ENCODE measurements around the gene MRGPRG. TPM values are rescaled to one million over a fixed set of nuclear protein-coding genes. Genes with fewer than 3 reads are reported as not detected.
"Not testable (repeated sequence)": the region's sequence is repeated elsewhere in the genome, so short reads cannot be mapped to it uniquely, and the experiment has no call there.

Gene MRGPRG
- not detected for polyA plus RNA-seq (2013, experiment 1 of 4)
- not detected for polyA plus RNA-seq (2013, experiment 2 of 4)
- not detected for polyA plus RNA-seq (2013, experiment 3 of 4)
- polyA plus RNA-seq (2013, experiment 4 of 4), result not detected

DNA sequence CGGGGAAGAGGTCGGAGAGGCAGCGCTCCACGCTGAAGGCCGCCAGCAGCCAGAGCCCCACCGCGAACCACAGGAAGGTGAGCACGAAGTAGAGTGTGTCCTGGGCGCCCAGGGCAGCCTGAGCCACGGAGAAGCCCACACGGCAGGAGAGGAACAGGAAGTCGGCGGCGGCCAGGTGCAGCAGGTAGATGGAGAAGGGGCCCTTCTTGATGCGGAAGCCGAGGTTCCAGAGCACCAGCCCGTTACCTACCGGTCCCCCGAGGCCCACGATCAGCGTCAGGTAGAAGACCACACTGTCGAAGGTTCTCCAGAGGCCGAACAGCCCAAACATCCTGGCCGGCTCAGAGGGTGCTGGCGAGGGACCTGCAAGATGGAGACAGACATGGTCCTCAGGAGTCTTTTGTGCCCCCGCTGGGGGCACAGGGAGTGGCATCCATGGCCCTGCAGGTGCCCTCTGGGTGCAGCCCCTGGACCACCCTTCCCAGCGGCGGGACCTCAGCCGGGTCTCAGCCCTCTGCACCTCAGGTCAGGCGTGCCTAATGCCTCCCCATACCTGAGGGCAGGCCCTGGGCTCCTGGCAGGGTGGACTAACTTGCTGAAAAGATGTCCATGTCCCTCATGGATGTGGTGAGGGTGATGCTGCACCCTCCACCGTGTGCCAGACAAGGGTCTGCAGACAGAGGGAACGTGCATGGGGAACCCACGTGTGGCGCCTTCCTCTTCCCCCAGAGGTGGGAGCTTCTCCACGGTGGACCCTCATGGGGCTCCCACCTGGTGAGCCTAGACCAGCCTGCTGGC is at the start of gene MRGPRG:
Gene MRGPRG (minus strand): TSS at position 331 of the 798 bp plus-strand sequence. CDS start 0 bp downstream, at position 331.
- no peaks in the 10 kb centered on the region for H3K9me3 ChIP-seq (ENCODE audit: control insufficient read depth, low read length)
- no CpG with 5 or more reads among the region's 35 CpGs for WGBS, 2 experiments
- no peak within 1 kb of the TSS for H3K4me3 ChIP-seq (ENCODE audit: insufficient read depth, low read depth, low read length)
- H3K36me3 ChIP-seq (ENCODE audit: control insufficient read depth, insufficient read depth, low read length), result no peaks in the 10 kb centered on the region
- H3K4me1 ChIP-seq (ENCODE audit: control insufficient read depth, insufficient read depth, low read length), result peaks cover 5% of the 10 kb centered on the region
- no peak within 1 kb of the TSS for H3K27ac ChIP-seq (ENCODE audit: insufficient read depth, low read depth, low read length, poor library complexity, severe bottlenecking)
- no peaks in the 10 kb centered on the region for H3K27me3 ChIP-seq (ENCODE audit: control insufficient read depth, insufficient read depth, low read length, poor library complexity, severe bottlenecking)

- not testable (repeated sequence) for H3K27ac ChIP-seq (ENCODE audit: insufficient read depth, low read depth, low read length, poor library complexity, severe bottlenecking); H3K4me1 ChIP-seq (ENCODE audit: control insufficient read depth, insufficient read depth, low read length); H3K4me3 ChIP-seq (ENCODE audit: insufficient read depth, low read depth, low read length); H3K9me3 ChIP-seq (ENCODE audit: control insufficient read depth, low read length); H3K27me3 ChIP-seq (ENCODE audit: control insufficient read depth, insufficient read depth, low read length, poor library complexity, severe bottlenecking); H3K36me3 ChIP-seq (ENCODE audit: control insufficient read depth, insufficient read depth, low read length)
- 92 to 100% methylated on average over 2 to 3 of the region's 7 CpGs for WGBS, 2 experiments
These were observed 43.9 kb upstream of the MRGPRG start for GRCh38 chr11:3262548-3262947.

GRCh38 chr11:3261831-3262230 is 43.2 kb upstream of the MRGPRG start:
- not testable (repeated sequence) for H3K9me3 ChIP-seq (ENCODE audit: control insufficient read depth, low read length); H3K27ac ChIP-seq (ENCODE audit: insufficient read depth, low read depth, low read length, poor library complexity, severe bottlenecking); H3K4me3 ChIP-seq (ENCODE audit: insufficient read depth, low read depth, low read length); H3K4me1 ChIP-seq (ENCODE audit: control insufficient read depth, insufficient read depth, low read length); H3K27me3 ChIP-seq (ENCODE audit: control insufficient read depth, insufficient read depth, low read length, poor library complexity, severe bottlenecking); H3K36me3 ChIP-seq (ENCODE audit: control insufficient read depth, insufficient read depth, low read length)
- WGBS, 2 experiments, result 100% methylated on average over 1 of the region's 8 CpGs; no CpG with 5 or more reads in 1 of the 2 experiments

GRCh38 chr11:3257509-3257908 is 38.9 kb upstream of the MRGPRG start:
- not testable (repeated sequence) for H3K27me3 ChIP-seq (ENCODE audit: control insufficient read depth, insufficient read depth, low read length, poor library complexity, severe bottlenecking); H3K36me3 ChIP-seq (ENCODE audit: control insufficient read depth, insufficient read depth, low read length); H3K9me3 ChIP-seq (ENCODE audit: control insufficient read depth, low read length); H3K27ac ChIP-seq (ENCODE audit: insufficient read depth, low read depth, low read length, poor library complexity, severe bottlenecking); H3K4me3 ChIP-seq (ENCODE audit: insufficient read depth, low read depth, low read length); H3K4me1 ChIP-seq (ENCODE audit: control insufficient read depth, insufficient read depth, low read length)
- 76 to 96% methylated on average over 1 of the region's 1 CpG for WGBS, 2 experiments

DNA sequence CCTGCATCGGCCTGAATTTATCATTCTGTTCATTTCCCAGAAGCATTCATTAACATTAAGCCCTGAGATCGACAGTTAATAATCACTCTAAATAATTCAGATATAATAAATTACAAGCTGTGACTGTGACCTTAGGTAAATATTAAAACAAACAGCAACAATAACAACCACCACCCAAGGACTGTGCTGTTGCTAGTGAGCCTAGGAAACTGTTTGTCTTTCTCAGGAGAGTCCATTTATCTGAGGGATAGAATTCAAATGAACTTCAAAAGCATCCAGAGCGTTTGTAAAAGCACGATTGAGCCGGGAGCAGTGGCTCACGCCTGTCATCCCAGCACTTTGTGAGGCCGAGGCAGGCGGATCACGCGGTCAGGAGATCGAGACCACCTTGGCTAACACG is 36.6 kb upstream of the MRGPRG start:
- H3K4me3 ChIP-seq (ENCODE audit: insufficient read depth, low read depth, low read length); H3K27me3 ChIP-seq (ENCODE audit: control insufficient read depth, insufficient read depth, low read length, poor library complexity, severe bottlenecking); H3K4me1 ChIP-seq (ENCODE audit: control insufficient read depth, insufficient read depth, low read length); H3K27ac ChIP-seq (ENCODE audit: insufficient read depth, low read depth, low read length, poor library complexity, severe bottlenecking); H3K9me3 ChIP-seq (ENCODE audit: control insufficient read depth, low read length); H3K36me3 ChIP-seq (ENCODE audit: control insufficient read depth, insufficient read depth, low read length): not testable (repeated sequence)
- WGBS, 2 experiments, result 80% methylated on average over 1 of the region's 12 CpGs; no CpG with 5 or more reads in 1 of the 2 experiments

DNA sequence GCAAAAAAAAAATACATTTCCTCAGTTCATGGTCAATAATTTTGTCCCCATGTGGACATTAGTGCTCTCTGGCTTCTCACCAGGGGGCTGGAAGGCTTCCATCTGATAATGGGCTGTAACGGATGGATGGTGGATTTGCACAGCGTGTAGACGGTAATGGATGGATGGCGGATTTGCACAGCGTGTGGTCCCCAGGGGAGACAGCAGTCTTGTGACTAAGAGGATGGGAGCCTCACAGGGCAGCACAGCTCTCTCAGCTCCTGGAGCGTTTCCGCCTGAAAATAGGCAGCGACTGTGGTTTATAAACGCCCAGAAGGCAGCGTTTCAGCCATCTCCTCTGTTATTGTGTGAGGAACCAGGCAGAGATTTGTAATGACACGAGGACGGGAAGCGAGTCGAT is 36.2 kb upstream of the MRGPRG start:
- H3K9me3 ChIP-seq (ENCODE audit: control insufficient read depth, low read length); H3K4me3 ChIP-seq (ENCODE audit: insufficient read depth, low read depth, low read length); H3K36me3 ChIP-seq (ENCODE audit: control insufficient read depth, insufficient read depth, low read length); H3K4me1 ChIP-seq (ENCODE audit: control insufficient read depth, insufficient read depth, low read length); H3K27me3 ChIP-seq (ENCODE audit: control insufficient read depth, insufficient read depth, low read length, poor library complexity, severe bottlenecking); H3K27ac ChIP-seq (ENCODE audit: insufficient read depth, low read depth, low read length, poor library complexity, severe bottlenecking): not testable (repeated sequence)
- WGBS, 2 experiments, result no CpG with 5 or more reads among the region's 14 CpGs

DNA sequence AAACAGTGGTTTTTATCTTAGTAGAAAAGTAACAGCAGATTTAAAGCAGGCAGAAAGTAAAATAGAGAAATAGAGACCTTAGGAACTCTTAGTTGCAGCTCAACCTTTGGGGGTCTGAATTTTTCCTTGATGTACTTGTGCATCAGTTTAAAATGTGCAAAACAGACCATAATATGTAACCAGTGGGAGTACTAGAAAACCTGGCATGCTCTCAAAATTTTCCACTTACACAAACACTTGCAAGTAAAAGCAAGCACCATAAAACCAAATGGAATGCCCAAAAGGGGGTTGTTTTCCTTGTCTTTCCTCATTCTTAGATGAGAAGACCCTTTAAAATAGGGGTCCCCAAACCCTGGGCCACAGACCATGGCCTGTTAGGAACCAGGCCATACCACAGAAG is 26.5 kb upstream of the MRGPRG start:
- no peak overlapping the region for H3K4me3 ChIP-seq (ENCODE audit: insufficient read depth, low read depth, low read length)
- no peaks in the 10 kb centered on the region for H3K4me1 ChIP-seq (ENCODE audit: control insufficient read depth, insufficient read depth, low read length)
- no peaks in the 10 kb centered on the region for H3K36me3 ChIP-seq (ENCODE audit: control insufficient read depth, insufficient read depth, low read length)
- H3K27ac ChIP-seq (ENCODE audit: insufficient read depth, low read depth, low read length, poor library complexity, severe bottlenecking), result no peak overlapping the region
- no peaks in the 10 kb centered on the region for H3K27me3 ChIP-seq (ENCODE audit: control insufficient read depth, insufficient read depth, low read length, poor library complexity, severe bottlenecking)
- H3K9me3 ChIP-seq (ENCODE audit: control insufficient read depth, low read length), result peaks cover 3% of the 10 kb centered on the region

- H3K9me3 ChIP-seq (ENCODE audit: control insufficient read depth, low read length), result peaks cover 3% of the 10 kb centered on the region
- H3K27ac ChIP-seq (ENCODE audit: insufficient read depth, low read depth, low read length, poor library complexity, severe bottlenecking), result no peak overlapping the region
- WGBS, 2 experiments, result 88 to 93% methylated on average over 1 of the region's 1 CpG
- no peak overlapping the region for H3K4me3 ChIP-seq (ENCODE audit: insufficient read depth, low read depth, low read length)
- no peaks in the 10 kb centered on the region for H3K4me1 ChIP-seq (ENCODE audit: control insufficient read depth, insufficient read depth, low read length)
- H3K36me3 ChIP-seq (ENCODE audit: control insufficient read depth, insufficient read depth, low read length), result no peaks in the 10 kb centered on the region
- no peaks in the 10 kb centered on the region for H3K27me3 ChIP-seq (ENCODE audit: control insufficient read depth, insufficient read depth, low read length, poor library complexity, severe bottlenecking)
These were observed 25.3 kb upstream of the MRGPRG start for GRCh38 chr11:3243880-3244279.

DNA sequence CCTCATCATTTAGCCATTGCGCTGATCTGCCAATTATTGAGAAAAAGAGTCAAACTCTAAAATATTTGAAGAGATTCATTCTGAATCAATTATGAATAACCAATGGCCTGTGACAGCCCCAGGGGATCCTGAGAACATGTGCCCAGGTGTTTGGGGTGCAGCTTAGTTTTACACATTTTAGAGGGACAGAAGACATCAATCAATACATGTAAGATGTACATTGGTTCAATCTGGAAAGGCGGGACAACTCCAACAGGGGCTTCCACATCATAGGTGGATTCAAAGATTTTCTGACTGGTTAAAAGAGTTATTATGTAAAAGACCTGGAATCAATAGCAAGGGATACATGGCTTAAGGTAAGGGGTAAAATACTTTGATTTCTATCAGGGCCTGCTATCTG is 18.5 kb upstream of the MRGPRG start:
- whole genome bisulfite sequencing, 2 experiments, result 91 to 97% methylated on average over 2 of the region's 2 CpGs
- H3K36me3 ChIP-seq (ENCODE audit: control insufficient read depth, insufficient read depth, low read length), result no peaks in the 10 kb centered on the region
- H3K4me1 ChIP-seq (ENCODE audit: control insufficient read depth, insufficient read depth, low read length), result no peaks in the 10 kb centered on the region
- H3K27ac ChIP-seq (ENCODE audit: insufficient read depth, low read depth, low read length, poor library complexity, severe bottlenecking), result no peak overlapping the region
- no peak overlapping the region for H3K4me3 ChIP-seq (ENCODE audit: insufficient read depth, low read depth, low read length)
- H3K9me3 ChIP-seq (ENCODE audit: control insufficient read depth, low read length), result no peaks in the 10 kb centered on the region
- H3K27me3 ChIP-seq (ENCODE audit: control insufficient read depth, insufficient read depth, low read length, poor library complexity, severe bottlenecking), result no peaks in the 10 kb centered on the region

DNA sequence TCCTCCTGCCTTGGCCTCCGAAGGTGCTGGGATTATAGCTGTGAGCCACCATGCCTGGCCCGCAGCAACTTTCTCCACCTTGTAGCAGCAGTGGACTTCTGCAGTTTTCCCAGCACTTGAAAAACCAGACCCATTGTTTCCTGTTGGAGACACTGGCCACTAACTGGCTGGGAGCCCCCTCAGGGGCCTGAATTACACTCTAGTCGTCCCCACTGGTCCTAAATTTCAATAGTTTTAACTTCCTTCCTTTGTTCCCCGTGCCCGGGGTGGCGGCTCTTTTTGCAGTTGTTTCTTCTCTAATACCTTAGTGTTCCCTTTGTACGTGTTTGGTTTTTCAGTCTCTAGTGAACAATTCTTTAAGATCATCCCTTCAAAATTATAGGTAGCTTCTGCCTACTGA is 16.2 kb upstream of the MRGPRG start:
- no peaks in the 10 kb centered on the region for H3K27me3 ChIP-seq (ENCODE audit: control insufficient read depth, insufficient read depth, low read length, poor library complexity, severe bottlenecking)
- H3K4me3 ChIP-seq (ENCODE audit: insufficient read depth, low read depth, low read length), result no peak overlapping the region
- no peak overlapping the region for H3K27ac ChIP-seq (ENCODE audit: insufficient read depth, low read depth, low read length, poor library complexity, severe bottlenecking)
- no peaks in the 10 kb centered on the region for H3K9me3 ChIP-seq (ENCODE audit: control insufficient read depth, low read length)
- no peaks in the 10 kb centered on the region for H3K36me3 ChIP-seq (ENCODE audit: control insufficient read depth, insufficient read depth, low read length)
- WGBS, 2 experiments, result 73 to 80% methylated on average over 7 of the region's 7 CpGs
- H3K4me1 ChIP-seq (ENCODE audit: control insufficient read depth, insufficient read depth, low read length), result no peaks in the 10 kb centered on the region
